Measurements from ENCODE around the gene SPANXN2.

DNA sequence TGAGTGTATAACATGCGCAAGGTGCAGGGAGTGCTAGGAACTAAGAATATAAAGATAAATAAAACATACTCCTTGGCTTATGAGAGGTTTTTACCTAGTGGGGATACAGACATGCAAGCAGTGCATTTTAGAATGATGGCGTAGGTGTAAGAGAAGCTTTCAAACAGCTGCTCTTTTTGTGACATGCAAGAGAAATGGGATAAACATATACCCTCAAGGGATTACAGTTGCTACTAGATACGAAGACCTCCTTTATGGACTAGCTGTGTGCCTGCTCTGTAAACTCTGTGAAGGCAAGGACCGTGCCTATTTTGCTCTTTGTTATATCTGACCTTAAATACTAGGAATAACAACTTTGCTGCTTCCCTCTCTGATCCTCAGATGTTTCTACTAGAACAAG lies 45.6 kb downstream of the SPANXN2 start:
- TF ChIP-seq, protein P1, sequence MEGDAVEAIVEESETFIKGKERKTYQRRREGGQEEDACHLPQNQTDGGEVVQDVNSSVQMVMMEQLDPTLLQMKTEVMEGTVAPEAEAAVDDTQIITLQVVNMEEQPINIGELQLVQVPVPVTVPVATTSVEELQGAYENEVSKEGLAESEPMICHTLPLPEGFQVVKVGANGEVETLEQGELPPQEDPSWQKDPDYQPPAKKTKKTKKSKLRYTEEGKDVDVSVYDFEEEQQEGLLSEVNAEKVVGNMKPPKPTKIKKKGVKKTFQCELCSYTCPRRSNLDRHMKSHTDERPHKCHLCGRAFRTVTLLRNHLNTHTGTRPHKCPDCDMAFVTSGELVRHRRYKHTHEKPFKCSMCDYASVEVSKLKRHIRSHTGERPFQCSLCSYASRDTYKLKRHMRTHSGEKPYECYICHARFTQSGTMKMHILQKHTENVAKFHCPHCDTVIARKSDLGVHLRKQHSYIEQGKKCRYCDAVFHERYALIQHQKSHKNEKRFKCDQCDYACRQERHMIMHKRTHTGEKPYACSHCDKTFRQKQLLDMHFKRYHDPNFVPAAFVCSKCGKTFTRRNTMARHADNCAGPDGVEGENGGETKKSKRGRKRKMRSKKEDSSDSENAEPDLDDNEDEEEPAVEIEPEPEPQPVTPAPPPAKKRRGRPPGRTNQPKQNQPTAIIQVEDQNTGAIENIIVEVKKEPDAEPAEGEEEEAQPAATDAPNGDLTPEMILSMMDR (IDR thresholded peaks at IDR 0.05; ENCODE audit: low read depth, low read length, poor library complexity, severe bottlenecking) = no peak
- TF ChIP-seq EZH2phosphoT487 (IDR thresholded peaks at IDR 0.05; ENCODE audit: borderline replicate concordance, low read length) = no peak

Data from DOHH2 (cell line).